Upper lobe of right lung (tissue), 1 donor: ENCODE data around the gene KIAA1217. TPM values are rescaled to one million over a fixed set of nuclear protein-coding genes. Genes with fewer than 3 reads are reported as not detected.

Experiments
- ATAC-seq: fragments of 200-7000 bp; cut with Tn5 transposase; one replicate; pipeline ENCODE4 v1.9.1; 2020; ENCODE audit warnings: mild to moderate bottlenecking, moderate library complexity
- DNase-seq: peaks from one replicate; pipeline ENCODE4 v3.0.0-alpha.2; 2020
- H3K27ac ChIP-seq: fragments of 200-600 bp; one replicate; pipeline ENCODE4 v1.8.0; 2022
- H3K27me3 ChIP-seq: fragments of 200-600 bp; one replicate; pipeline ENCODE4 v1.8.0; 2022; ENCODE audit warnings: mild to moderate bottlenecking
- H3K36me3 ChIP-seq: fragments of 200-600 bp; one replicate; pipeline ENCODE4 v1.8.0; 2022
- H3K4me1 ChIP-seq: fragments of 200-600 bp; one replicate; pipeline ENCODE4 v1.8.0; 2022
- H3K4me3 ChIP-seq: fragments of 200-600 bp; one replicate; pipeline ENCODE4 v1.8.0; 2022; ENCODE audit warnings: mild to moderate bottlenecking
- H3K9me3 ChIP-seq: fragments of 200-600 bp; one replicate; pipeline ENCODE4 v1.8.0; 2022
- CTCF ChIP-seq: fragments of 200-600 bp; IDR thresholded peaks from one replicate; pipeline ENCODE4 v1.8.0; 2022; ENCODE audit warnings: antibody characterized with exemption
- intact Hi-C: fragments of 100-400 bp; cut with DNase I; formaldehyde crosslinking; loops from one replicate; pipeline ENCODE4 v1.11.0; 2022
- total RNA-seq: library from RNA; stranded (reverse); fragmentation: NEBNext Ultra II Directional; extraction: Animal tissue kit (Norgen Biotek cat#: 25700); gene quantifications from one replicate; pipeline ENCODE4 v1.2.1, GENCODE V29; 2021
- donor health status: DM: no; HTN: yes; CAD: no; lungs with severe emphysema.

KIAA1217 gene
- total RNA-seq, 1 donor from 2014 or later, result 23.5 TPM

DNA sequence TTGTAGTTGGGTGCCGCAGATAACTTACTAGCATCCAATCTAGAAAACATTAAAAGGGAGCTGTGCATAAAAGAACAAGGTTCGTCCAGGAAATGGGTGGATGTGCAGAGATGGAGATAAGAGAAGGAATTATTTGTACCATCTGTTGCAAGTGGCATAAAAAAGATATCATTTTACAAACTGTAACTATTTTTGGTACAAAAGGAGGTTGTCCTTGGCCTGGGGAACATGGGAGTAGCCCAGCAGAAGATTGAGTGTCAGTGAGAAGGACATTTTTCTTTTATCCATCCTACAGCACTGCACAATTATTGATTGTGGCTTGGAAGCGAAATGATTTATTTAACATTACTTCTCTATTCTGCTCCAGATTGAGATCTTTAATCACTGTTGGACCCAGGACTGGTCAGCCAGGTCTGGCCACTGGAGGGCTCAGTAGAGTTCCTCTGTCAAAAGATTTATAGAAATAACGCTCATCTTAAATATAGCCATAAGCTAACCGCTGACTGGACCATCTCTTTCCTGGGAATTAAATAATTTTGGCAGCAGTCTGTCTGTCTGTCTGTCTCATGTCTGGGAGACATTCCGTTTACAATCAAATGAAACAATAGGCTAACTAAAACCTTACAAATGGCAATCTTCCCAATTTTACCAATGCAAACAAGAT is 254.1 kb downstream of the KIAA1217 start:
- peaks cover 21% of the 10 kb centered on the region for H3K4me1 ChIP-seq
- no peak for DNase-seq
- intact Hi-C loops, result no loop called here
- no peak overlapping the region for H3K4me3 ChIP-seq
- no peaks in the 10 kb centered on the region for H3K27me3 ChIP-seq
- H3K9me3 ChIP-seq, result no peaks in the 10 kb centered on the region
- TF ChIP-seq CTCF, result no peak
- no peak overlapping the region for H3K27ac ChIP-seq
- no peaks in the 10 kb centered on the region for H3K36me3 ChIP-seq
- no peak for ATAC-seq

DNA sequence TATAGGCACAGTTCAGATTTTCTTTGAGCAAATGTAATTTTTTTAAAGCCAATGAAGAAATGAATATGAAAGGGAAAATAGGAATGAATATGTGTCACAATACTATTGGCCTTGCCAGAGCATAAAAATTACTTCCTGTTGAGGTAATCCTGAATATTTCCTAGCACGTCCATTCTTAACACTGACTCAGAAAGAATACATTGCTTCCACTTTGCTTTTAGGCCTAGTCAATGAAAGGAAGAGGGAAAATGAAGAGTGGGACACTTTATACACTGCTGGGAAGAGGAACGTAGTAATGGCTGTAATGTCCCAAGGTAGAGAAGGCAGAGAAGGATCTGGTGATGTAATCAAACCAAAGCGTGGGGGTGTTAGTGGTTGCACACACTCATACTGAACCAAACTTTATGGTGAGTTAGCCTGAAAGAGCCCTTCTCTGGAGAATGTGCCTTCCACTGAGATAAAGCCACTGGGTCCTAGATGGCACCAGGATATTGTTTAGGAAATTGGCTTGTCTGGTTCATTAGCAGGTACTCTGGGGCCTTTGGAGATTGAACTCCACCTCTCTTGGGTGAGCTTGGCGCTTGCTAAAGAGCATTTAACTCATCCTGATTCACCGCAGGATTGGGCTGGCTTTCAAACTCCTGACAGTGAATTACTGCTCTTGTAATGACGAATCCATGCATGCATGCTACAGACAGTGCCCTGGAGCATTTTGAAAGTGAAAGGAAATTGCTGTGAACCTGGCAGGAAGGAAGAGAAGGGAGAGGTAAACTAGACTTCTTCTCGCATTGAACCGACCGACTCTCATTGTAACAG is 254.9 kb downstream of the KIAA1217 start:
- Histone ChIP-seq H3K4me1 (peaks cover 21% of the 10 kb centered on the region), H3K27me3 (no peaks in the 10 kb centered on the region), H3K4me3 (no peak overlapping the region), H3K27ac (peak overlapping the region; percentile 79), H3K36me3 (no peaks in the 10 kb centered on the region), H3K9me3 (no peaks in the 10 kb centered on the region)
- intact Hi-C loops, result no loop called here
- TF ChIP-seq CTCF, result no peak
- DNase-seq (no peak), ATAC-seq (no peak)

DNA sequence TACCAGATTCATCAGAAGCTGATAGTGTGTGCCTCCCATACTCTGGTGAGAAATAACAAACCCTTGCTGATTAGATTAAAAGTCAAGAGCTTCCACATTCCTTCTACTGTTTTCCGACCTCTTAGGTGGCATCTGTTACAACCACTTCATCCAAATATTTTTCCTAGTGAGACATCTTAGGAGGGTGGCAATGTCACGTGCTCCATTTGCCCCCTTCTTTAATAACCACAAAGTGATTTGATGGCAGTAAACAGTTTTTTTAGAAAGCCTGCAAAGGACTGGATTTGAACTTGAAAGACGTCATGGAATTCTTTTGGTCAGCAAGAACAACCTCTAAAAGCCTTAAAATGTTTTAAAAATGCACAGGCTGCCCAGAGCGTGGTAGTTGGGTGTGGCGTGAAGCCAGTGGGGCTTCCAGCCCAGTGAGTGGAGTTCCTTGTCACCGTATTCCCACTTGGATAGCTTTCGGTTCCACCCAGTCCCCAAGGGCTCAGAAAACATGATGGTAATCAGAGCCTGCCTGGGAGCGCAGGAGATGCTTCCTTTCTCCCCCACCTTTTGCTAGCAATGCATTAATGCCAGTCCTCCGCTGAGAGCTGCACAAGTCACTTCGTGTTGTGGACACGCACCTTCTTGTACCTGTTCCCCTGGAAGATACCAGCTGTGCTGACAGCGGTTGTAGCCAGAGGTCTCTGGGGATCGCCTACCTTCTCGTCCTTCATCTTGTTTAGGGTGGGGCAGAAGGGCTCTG is 256.4 kb downstream of the KIAA1217 start:
- peak overlapping the region; percentile 79 for H3K27ac ChIP-seq
- no peaks in the 10 kb centered on the region for H3K9me3 ChIP-seq
- no peak for DNase-seq
- H3K4me1 ChIP-seq, result peaks cover 21% of the 10 kb centered on the region
- intact Hi-C loops, result no loop called here
- no peaks in the 10 kb centered on the region for H3K36me3 ChIP-seq
- peak overlapping the region; percentile 37 for H3K4me3 ChIP-seq
- no peaks in the 10 kb centered on the region for H3K27me3 ChIP-seq
- TF ChIP-seq CTCF, result no peak
- ATAC-seq, result peak; percentile 42

DNA sequence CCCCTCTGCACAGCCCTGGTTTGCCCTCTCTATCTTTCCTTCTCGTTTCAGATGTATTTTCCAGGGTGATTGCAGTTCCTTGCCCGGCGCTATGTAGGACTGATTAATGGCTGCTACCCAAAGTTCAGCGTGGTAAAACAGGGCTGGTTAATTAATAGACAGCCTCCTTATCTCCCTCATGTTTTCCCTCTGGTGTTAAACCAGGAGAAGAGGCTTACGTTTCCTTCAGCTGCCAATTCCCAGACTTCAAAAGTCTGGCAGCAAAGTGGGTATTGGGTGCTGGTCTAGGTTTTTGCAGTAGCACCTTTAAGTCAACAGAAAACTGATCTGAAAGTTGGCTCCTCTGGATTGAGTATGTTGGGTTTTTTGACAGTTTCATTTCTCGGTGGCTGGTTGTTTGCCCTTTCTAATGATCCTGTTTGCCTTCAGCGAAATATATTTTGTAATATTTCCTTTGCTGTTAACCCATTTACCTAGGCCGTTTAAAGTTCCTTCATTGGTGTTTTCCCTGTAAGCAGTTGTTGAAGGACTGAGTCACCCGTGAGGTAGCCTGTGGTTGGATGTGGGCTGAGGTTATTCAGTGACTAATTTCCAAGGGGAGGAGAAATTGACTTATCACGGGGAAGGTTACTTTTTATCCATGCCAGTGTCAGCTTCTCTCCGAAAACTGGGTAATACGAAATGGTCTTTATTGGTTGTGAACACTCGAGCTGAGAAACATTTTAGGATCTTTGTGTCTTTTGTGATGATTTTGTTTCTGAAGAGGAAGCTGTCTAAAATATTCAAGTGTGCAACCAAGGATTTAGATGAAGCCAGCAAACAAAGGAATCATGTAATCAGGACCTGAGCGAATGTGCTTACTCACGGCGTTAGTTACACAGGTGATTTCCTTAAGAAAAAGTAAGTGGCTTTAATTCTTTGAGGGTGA is 257.2 kb downstream of the KIAA1217 start:
- Histone ChIP-seq H3K4me1 (peaks cover 21% of the 10 kb centered on the region), H3K27ac (peak overlapping the region; percentile 79), H3K36me3 (no peaks in the 10 kb centered on the region), H3K4me3 (peak overlapping the region; percentile 38), H3K9me3 (no peaks in the 10 kb centered on the region), H3K27me3 (no peaks in the 10 kb centered on the region)
- peak; percentile 87 for ATAC-seq
- no peak for DNase-seq
- no peak for TF ChIP-seq CTCF
- intact Hi-C loops, result no loop called here

DNA sequence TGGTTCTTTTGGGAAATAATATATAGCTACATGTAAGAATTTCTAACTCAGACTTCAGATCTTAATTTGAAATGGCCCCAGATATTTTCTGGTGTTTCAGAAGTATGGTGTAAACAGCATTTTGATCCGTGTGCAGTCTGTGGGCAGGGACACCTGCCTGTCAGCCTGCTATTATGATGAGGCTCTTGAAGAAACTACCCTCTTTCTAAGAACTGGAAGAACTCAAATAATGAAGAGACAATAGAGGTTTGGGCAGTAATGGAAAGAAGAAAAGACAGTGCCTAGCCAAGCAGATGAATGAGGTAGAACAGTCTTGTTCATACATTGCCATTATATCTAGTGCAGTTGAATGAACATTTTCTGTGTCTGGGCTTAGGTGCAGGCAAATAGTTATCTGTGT is 258.2 kb downstream of the KIAA1217 start:
- no peak for TF ChIP-seq CTCF
- Histone ChIP-seq H3K4me1 (peaks cover 21% of the 10 kb centered on the region), H3K9me3 (no peaks in the 10 kb centered on the region), H3K36me3 (no peaks in the 10 kb centered on the region), H3K4me3 (peak overlapping the region; percentile 38), H3K27me3 (no peaks in the 10 kb centered on the region), H3K27ac (peak overlapping the region; percentile 79)
- no peak for DNase-seq
- ATAC-seq, result no peak
- intact Hi-C loops, result no loop called here
